Mesodermal cell (in vitro differentiated cells): ENCODE measurements around the gene MCC.

Experiments
- H3K27ac ChIP-seq: 2 replicates; pipeline ENCODE4 v1.7.0; 2013; ENCODE audit warnings: mild to moderate bottlenecking, low read depth, low read length, moderate library complexity; ENCODE audit not compliant: severe bottlenecking
- H3K36me3 ChIP-seq: 2 replicates; pipeline ENCODE4 v1.7.1; 2013; ENCODE audit warnings: mild to moderate bottlenecking, low read length, moderate library complexity; ENCODE audit not compliant: control insufficient read depth, insufficient read depth
- H3K4me1 ChIP-seq: one replicate; pipeline ENCODE4 v1.7.1; 2013; ENCODE audit warnings: mild to moderate bottlenecking, low read length; ENCODE audit not compliant: insufficient read depth, control insufficient read depth, poor library complexity, severe bottlenecking
- H3K4me3 ChIP-seq: 2 replicates; pipeline ENCODE4 v1.7.0; 2013; ENCODE audit warnings: low read length, control low read depth, mild to moderate bottlenecking; ENCODE audit not compliant: insufficient read depth, poor library complexity, severe bottlenecking; ENCODE audit errors: extremely low read depth
- H3K9me3 ChIP-seq: 2 replicates; pipeline ENCODE4 v1.7.1; 2013; ENCODE audit warnings: mild to moderate bottlenecking, low read length, moderate library complexity; ENCODE audit not compliant: control insufficient read depth
- WGBS, 2 experiments: methylation state at CpG; one replicate each; pipeline ENCODE4 v1.1.5; 2013; ENCODE audit warnings: missing lambda C conversion rate in 2 of 2; ENCODE audit not compliant: insufficient coverage in 2 of 2; 5-methylcytosine and 5-hydroxymethylcytosine counted together

Gene MCC

DNA sequence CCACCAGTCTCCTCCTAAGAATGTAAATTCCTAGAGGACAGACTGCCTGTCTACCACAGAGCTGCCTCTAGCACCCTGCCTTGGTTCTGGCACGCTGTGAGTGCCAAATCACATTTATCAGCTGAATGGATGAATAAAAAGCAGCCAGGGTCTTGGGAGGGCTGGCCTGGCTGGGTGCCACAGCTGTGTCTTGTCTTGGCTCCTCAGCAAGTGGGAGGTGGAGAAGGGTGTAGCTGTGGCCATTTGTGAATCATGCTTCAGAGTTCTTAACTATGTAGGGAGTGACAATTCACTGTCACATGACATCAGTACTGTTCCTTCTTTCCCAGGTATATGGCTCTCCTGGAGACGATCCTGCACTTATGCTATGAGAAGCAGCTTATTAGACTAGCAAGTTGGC lies 441.0 kb downstream of the MCC start:
- WGBS, 2 experiments: 75 to 100% methylated on average over 1 of the region's 2 CpGs
- Histone ChIP-seq H3K9me3 (no peaks in the 10 kb centered on the region), H3K27ac (no peak overlapping the region), H3K36me3 (peaks cover 22% of the 10 kb centered on the region), H3K4me1 (peaks cover 24% of the 10 kb centered on the region), H3K4me3 (no peak overlapping the region)

DNA sequence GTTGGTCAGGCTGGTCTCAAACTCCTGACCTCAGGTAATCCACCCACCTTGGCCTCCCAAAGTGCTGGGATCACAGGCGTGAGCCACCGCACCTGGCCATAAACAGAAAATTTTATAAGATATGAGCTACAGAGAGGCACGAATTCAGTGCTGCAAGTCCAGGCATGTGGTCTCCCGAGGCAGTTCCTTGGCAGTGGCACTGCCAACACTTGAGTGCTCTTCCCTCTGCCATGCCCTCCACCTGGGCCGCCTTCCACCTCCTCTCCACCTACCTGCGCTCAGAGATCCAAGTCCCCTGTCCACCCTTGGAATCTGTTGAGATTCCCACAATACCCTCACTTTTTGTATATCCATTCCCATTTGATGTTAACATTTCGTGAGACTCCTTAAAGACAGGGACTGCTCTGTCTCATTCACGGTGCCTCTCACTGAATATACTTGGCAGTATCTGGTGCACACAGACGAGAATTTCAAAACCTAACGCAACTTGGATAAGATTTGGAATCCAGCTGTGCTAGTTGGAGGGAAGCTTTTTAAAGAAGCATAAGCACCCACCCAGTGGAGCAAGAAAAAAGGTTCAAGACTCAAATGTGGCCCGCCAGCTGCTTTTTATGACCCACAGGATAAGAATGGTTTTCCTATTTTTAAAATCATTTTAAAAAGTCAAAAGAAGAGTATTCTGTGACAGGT lies 443.3 kb downstream of the MCC start:
- H3K4me3 ChIP-seq: no peak overlapping the region
- WGBS, 2 experiments: 92 to 95% methylated on average over 8 to 10 of the region's 11 CpGs
- H3K36me3 ChIP-seq: peaks cover 20% of the 10 kb centered on the region
- H3K4me1 ChIP-seq: peaks cover 24% of the 10 kb centered on the region
- no peaks in the 10 kb centered on the region for H3K9me3 ChIP-seq
- H3K27ac ChIP-seq: no peak overlapping the region

DNA sequence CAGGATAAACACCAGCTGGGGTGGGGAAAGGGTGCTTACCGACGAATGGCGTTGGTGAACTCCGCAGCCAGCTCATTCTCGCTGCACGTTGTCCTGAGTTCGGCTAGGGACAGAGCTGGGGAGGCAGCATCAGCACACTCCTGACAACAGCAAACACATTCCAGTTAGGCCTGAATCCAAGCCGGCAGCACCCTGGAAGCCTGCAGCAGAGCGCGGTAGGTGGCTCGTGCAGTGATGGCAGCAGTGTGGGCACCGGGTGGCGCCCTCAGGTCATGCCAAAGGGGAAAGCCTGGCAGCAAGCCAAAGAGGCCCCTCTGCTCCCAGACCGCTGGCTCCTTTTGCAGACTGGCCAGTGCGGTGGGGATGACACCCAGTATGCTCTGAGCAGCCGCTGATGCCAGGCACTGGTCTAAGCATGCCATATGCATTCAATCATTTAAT lies 444.7 kb downstream of the MCC start:
- peaks cover 16% of the 10 kb centered on the region for H3K36me3 ChIP-seq
- H3K4me1 ChIP-seq: peaks cover 24% of the 10 kb centered on the region
- H3K4me3 ChIP-seq: no peak overlapping the region
- 86 to 88% methylated on average over 16 of the region's 16 CpGs for WGBS, 2 experiments
- no peaks in the 10 kb centered on the region for H3K9me3 ChIP-seq
- peak overlapping the region; percentile 66 for H3K27ac ChIP-seq

DNA sequence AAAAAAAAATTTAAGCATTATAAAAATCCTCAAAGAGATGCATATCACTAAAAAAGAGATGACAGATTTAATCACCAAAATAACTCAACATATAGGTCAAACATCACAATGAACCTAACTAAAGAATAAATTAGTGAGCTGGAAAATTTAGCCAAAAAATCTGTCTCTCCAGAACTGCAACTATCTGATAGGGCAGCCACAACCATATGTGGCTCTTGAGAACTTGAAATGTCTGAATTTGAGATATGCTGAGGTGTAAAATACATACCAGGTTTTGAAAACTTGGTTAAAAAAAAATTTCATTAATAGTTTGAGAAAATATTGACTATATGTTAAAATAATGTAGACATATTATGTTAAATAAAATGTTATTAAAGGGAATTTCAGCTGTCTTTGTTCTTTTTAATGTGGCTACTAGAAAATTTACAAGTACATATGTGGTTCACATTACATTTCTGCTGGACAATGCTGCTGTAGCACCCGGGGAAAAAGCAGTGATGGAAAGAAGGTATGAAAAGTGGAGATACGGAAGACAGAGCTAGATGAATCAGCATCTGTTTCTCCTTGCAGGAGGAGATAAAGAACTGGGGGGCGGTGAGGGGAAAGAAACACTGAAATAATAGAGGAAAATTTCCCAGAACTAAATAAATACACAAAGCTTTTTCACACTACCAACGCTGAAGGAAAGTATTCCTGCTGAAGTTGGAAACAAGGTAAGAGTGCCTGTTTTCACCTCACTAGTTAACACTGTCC lies 445.6 kb downstream of the MCC start:
- no peaks in the 10 kb centered on the region for H3K9me3 ChIP-seq
- H3K27ac ChIP-seq: peak overlapping the region; percentile 66
- H3K4me1 ChIP-seq: peaks cover 22% of the 10 kb centered on the region
- WGBS, 2 experiments: 92 to 93% methylated on average over 2 of the region's 4 CpGs
- H3K36me3 ChIP-seq: peaks cover 10% of the 10 kb centered on the region
- H3K4me3 ChIP-seq: no peak overlapping the region

- 93 to 100% methylated on average over 3 to 5 of the region's 6 CpGs for WGBS, 2 experiments
- H3K27ac ChIP-seq: no peak overlapping the region
- peaks cover 18% of the 10 kb centered on the region for H3K4me1 ChIP-seq
- H3K9me3 ChIP-seq: no peaks in the 10 kb centered on the region
- peaks cover 17% of the 10 kb centered on the region for H3K36me3 ChIP-seq
- no peak overlapping the region for H3K4me3 ChIP-seq
Observed at GRCh38 chr5:113040672-113041260, 447.5 kb downstream of the MCC start.

- Histone ChIP-seq H3K27ac (no peak overlapping the region), H3K4me1 (peaks cover 18% of the 10 kb centered on the region), H3K36me3 (peaks cover 15% of the 10 kb centered on the region), H3K4me3 (no peak overlapping the region), H3K9me3 (no peaks in the 10 kb centered on the region)
- WGBS, 2 experiments: 100% methylated on average over 1 of the region's 4 CpGs
Observed at GRCh38 chr5:113039934-113040285, 448.3 kb downstream of the MCC start.

GRCh38 chr5:113039229-113039933 lies 448.9 kb downstream of the MCC start:
- Histone ChIP-seq H3K4me1 (peaks cover 18% of the 10 kb centered on the region), H3K36me3 (peaks cover 14% of the 10 kb centered on the region), H3K4me3 (no peak overlapping the region), H3K27ac (no peak overlapping the region), H3K9me3 (no peaks in the 10 kb centered on the region)
- 87 to 92% methylated on average over 7 to 12 of the region's 14 CpGs for WGBS, 2 experiments

DNA sequence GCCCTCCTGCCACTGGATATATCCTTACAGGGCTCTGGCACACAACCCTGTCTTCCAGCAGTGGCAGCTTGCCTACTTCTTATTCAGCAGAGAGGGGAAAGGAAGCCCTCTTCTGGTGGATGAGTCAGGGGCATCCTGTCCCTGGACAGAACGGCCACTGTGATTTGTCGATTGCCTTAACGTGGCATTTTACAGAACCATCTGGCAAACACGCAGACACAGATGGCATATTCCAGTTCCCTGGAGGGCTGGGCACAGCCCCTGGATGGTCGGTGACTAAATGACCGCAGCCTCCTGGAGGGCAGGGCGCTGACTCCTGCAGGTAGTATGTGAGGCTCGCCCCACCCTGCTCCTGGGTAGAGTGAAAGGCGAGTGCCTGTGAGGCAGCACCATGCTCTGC lies 449.5 kb downstream of the MCC start:
- H3K4me3 ChIP-seq: no peak overlapping the region
- H3K36me3 ChIP-seq: peaks cover 10% of the 10 kb centered on the region
- 86 to 88% methylated on average over 7 to 8 of the region's 9 CpGs for WGBS, 2 experiments
- H3K9me3 ChIP-seq: no peaks in the 10 kb centered on the region
- no peak overlapping the region for H3K27ac ChIP-seq
- H3K4me1 ChIP-seq: peaks cover 14% of the 10 kb centered on the region

DNA sequence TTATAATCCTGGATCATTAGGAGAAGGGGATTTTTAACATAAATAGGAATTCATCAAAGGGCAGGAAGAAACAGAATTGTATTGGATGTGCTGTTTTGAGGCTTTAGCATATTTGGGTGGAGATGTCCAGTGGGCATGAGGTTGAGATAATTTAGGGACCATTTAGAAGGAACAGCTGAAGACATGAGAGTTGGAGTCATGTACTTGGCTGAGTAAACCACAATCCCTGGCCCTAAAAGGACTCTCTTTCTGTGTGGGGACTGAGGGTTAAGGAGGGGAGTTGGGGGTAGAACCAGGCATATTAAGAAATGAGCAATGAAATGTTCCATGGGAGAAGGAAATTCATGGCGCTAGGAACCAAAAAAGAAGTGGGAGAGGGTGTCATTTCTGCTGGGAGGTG lies 450.1 kb downstream of the MCC start:
- peaks cover 8% of the 10 kb centered on the region for H3K4me1 ChIP-seq
- H3K4me3 ChIP-seq: no peak overlapping the region
- WGBS, 2 experiments: 92 to 100% methylated on average over 1 of the region's 1 CpG
- H3K9me3 ChIP-seq: no peaks in the 10 kb centered on the region
- H3K36me3 ChIP-seq: peaks cover 10% of the 10 kb centered on the region
- H3K27ac ChIP-seq: no peak overlapping the region

DNA sequence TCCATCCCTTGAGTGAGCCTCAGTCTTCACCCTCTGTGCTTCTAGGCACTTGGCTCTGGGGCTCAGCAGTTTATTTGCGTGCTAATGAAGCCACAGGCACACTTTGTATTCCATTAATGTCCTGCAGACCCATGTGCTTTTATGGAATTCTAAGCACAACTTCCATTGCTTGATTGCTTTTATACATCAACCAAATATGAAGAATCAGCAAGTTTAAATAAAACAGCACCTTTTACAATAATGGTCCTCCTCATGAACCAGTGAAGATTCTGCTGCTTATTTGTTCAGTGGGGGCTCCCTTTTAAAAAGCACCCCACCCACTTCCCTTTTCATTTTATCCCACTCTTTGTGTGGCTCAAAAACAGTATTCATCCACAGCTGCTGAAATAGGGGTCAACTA lies 451.4 kb downstream of the MCC start:
- H3K36me3 ChIP-seq: peaks cover 10% of the 10 kb centered on the region
- H3K27ac ChIP-seq: no peak overlapping the region
- H3K4me1 ChIP-seq: peaks cover under 1% of the 10 kb centered on the region
- 88 to 100% methylated on average over 1 of the region's 1 CpG for WGBS, 2 experiments
- no peaks in the 10 kb centered on the region for H3K9me3 ChIP-seq
- no peak overlapping the region for H3K4me3 ChIP-seq
